Measurements from ENCODE around the gene DMD.

Gene DMD

GRCh38 chrX:31212856-31213748 lies 1998.2 kb downstream of the DMD start:
- DNase-seq (ENCODE audit: low read depth in 2 of 2, low spot score in 1 of 2), result no peak

GRCh38 chrX:31209005-31209628 lies 2002.2 kb downstream of the DMD start:
- DNase-seq (ENCODE audit: low read depth in 2 of 2, low spot score in 1 of 2), result no peak

GRCh38 chrX:31201503-31201902 lies 2009.8 kb downstream of the DMD start:
- no peak for DNase-seq (ENCODE audit: low read depth in 2 of 2, low spot score in 1 of 2)

- DNase-seq (ENCODE audit: low read depth in 2 of 2, low spot score in 1 of 2), result no peak
These were observed 2010.9 kb downstream of the DMD start for GRCh38 chrX:31200430-31200829.

GRCh38 chrX:31199840-31200114 lies 2011.6 kb downstream of the DMD start:
- no peak for DNase-seq (ENCODE audit: low read depth in 2 of 2, low spot score in 1 of 2)

GRCh38 chrX:31199056-31199839 lies 2012.1 kb downstream of the DMD start:
- DNase-seq (ENCODE audit: low read depth in 2 of 2, low spot score in 1 of 2), result no peak

GRCh38 chrX:31190221-31190975 lies 2021.0 kb downstream of the DMD start:
- no peak for DNase-seq (ENCODE audit: low read depth in 2 of 2, low spot score in 1 of 2)

- DNase-seq (ENCODE audit: low read depth in 2 of 2, low spot score in 1 of 2), result no peak
These were observed 2024.5 kb downstream of the DMD start for GRCh38 chrX:31186693-31187338.

GRCh38 chrX:31185884-31186283 lies 2025.5 kb downstream of the DMD start:
- DNase-seq (ENCODE audit: low read depth in 2 of 2, low spot score in 1 of 2), result no peak

- DNase-seq (ENCODE audit: low read depth in 2 of 2, low spot score in 1 of 2), result no peak
These were observed 2029.9 kb downstream of the DMD start for GRCh38 chrX:31181377-31182000.

- no peak for DNase-seq (ENCODE audit: low read depth in 2 of 2, low spot score in 1 of 2)
These were observed 2032.1 kb downstream of the DMD start for GRCh38 chrX:31179203-31179602.

- no peak for DNase-seq (ENCODE audit: low read depth in 2 of 2, low spot score in 1 of 2)
These were observed 2032.6 kb downstream of the DMD start for GRCh38 chrX:31178769-31179125.

GRCh38 chrX:31178064-31178768 lies 2033.1 kb downstream of the DMD start:
- DNase-seq (ENCODE audit: low read depth in 2 of 2, low spot score in 1 of 2), result no peak

GRCh38 chrX:31170792-31171191 lies 2040.6 kb downstream of the DMD start:
- DNase-seq (ENCODE audit: low read depth in 2 of 2, low spot score in 1 of 2), result no peak

GRCh38 chrX:31168551-31168950 lies 2042.8 kb downstream of the DMD start:
- no peak for DNase-seq (ENCODE audit: low read depth in 2 of 2, low spot score in 1 of 2)

GRCh38 chrX:31166832-31167231 lies 2044.5 kb downstream of the DMD start:
- DNase-seq (ENCODE audit: low read depth in 2 of 2, low spot score in 1 of 2), result no peak

GRCh38 chrX:31166416-31166815 lies 2044.9 kb downstream of the DMD start:
- DNase-seq (ENCODE audit: low read depth in 2 of 2, low spot score in 1 of 2), result no peak

- no peak for DNase-seq (ENCODE audit: low read depth in 2 of 2, low spot score in 1 of 2)
These were observed 2045.9 kb downstream of the DMD start for GRCh38 chrX:31165241-31166035.

GRCh38 chrX:31154946-31155345 lies 2056.4 kb downstream of the DMD start:
- DNase-seq (ENCODE audit: low read depth in 2 of 2, low spot score in 1 of 2), result no peak

All from stimulated activated CD8-positive, alpha-beta memory T cell treated with anti-CD3 and anti-CD28 coated beads, Interleukin-4, amount 100 ng/mL, for 4 hours (primary cell).